ENCODE results near the gene CFAP410. TPM values are rescaled to one million over a fixed set of nuclear protein-coding genes. Genes with fewer than 3 reads are reported as not detected.

CFAP410 gene
- total and polyA plus RNA-seq, 2 of the 4 experiments (the other 2 are of a cell fraction) = 3.8 to 10.3 TPM

GRCh38 chr21:44333509-44334328 lies 5.5 kb downstream of the CFAP410 start:
- no peak overlapping the region for H3K18ac ChIP-seq (ENCODE audit: low read depth, low read length)
- CTCF ChIA-PET = no interaction called here
- H2BK20ac ChIP-seq (ENCODE audit: low read depth, low read length) = no peak overlapping the region
- no peak for TF ChIP-seq RFX5 (IDR thresholded peaks at IDR 0.05; ENCODE audit: low read depth, low read length)
- no peak for TF ChIP-seq MXI1 (IDR thresholded peaks at IDR 0.05; ENCODE audit: borderline replicate concordance, low read depth, low read length)
- TF ChIP-seq POLR2A (IDR thresholded peaks at IDR 0.05; ENCODE audit: low read depth, low read length) = no peak; the same call in 1 of the 2 replicates
- no peak for TF ChIP-seq SMC3 (IDR thresholded peaks at IDR 0.05; ENCODE audit: low read depth, low read length)
- TF ChIP-seq, protein P1, sequence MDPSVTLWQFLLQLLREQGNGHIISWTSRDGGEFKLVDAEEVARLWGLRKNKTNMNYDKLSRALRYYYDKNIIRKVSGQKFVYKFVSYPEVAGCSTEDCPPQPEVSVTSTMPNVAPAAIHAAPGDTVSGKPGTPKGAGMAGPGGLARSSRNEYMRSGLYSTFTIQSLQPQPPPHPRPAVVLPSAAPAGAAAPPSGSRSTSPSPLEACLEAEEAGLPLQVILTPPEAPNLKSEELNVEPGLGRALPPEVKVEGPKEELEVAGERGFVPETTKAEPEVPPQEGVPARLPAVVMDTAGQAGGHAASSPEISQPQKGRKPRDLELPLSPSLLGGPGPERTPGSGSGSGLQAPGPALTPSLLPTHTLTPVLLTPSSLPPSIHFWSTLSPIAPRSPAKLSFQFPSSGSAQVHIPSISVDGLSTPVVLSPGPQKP (IDR thresholded peaks at IDR 0.05; ENCODE audit: borderline replicate concordance, low read depth, low read length) = no peak
- no peak for TF ChIP-seq MAFK (IDR thresholded peaks at IDR 0.05; ENCODE audit: low read depth, low read length)
- TF ChIP-seq CEBPB (IDR thresholded peaks at IDR 0.05; ENCODE audit: low read depth, low read length) = no peak
- TF ChIP-seq BHLHE40 (IDR thresholded peaks at IDR 0.05; ENCODE audit: low read depth, low read length) = no peak
- no peak for TF ChIP-seq MAZ (IDR thresholded peaks at IDR 0.05; ENCODE audit: borderline replicate concordance, low read depth, low read length)
- TF ChIP-seq RCOR1 (IDR thresholded peaks at IDR 0.05; ENCODE audit: insufficient replicate concordance, low read length) = no peak
- TF ChIP-seq RAD21 (IDR thresholded peaks at IDR 0.05; ENCODE audit: low read length) = no peak
- TF ChIP-seq, protein P2, sequence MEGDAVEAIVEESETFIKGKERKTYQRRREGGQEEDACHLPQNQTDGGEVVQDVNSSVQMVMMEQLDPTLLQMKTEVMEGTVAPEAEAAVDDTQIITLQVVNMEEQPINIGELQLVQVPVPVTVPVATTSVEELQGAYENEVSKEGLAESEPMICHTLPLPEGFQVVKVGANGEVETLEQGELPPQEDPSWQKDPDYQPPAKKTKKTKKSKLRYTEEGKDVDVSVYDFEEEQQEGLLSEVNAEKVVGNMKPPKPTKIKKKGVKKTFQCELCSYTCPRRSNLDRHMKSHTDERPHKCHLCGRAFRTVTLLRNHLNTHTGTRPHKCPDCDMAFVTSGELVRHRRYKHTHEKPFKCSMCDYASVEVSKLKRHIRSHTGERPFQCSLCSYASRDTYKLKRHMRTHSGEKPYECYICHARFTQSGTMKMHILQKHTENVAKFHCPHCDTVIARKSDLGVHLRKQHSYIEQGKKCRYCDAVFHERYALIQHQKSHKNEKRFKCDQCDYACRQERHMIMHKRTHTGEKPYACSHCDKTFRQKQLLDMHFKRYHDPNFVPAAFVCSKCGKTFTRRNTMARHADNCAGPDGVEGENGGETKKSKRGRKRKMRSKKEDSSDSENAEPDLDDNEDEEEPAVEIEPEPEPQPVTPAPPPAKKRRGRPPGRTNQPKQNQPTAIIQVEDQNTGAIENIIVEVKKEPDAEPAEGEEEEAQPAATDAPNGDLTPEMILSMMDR (conservative IDR thresholded peaks at IDR 0.05; ENCODE audit: low read depth, low read length) = no peak
- TF ChIP-seq CHD1 (IDR thresholded peaks at IDR 0.05; ENCODE audit: low read depth, low read length) = no peak
- no peak for TF ChIP-seq FOS (IDR thresholded peaks at IDR 0.05; ENCODE audit: low read depth, low read length)
- no peak for TF ChIP-seq NFE2L2 (IDR thresholded peaks at IDR 0.05; ENCODE audit: low read depth, low read length)
- H2AFZ ChIP-seq (replicated peaks; ENCODE audit: low read length, poor library complexity) = no peak overlapping the region
- H3K4me1 ChIP-seq (ENCODE audit: control insufficient read depth, insufficient read depth, low read length) = peaks cover 4% of the 10 kb centered on the region
- DNase-seq (no peak), ATAC-seq (ENCODE audit: low read depth) (no peak)
- no TSS peak for BruUV-seq (replicated peaks)
- H2AK5ac ChIP-seq (ENCODE audit: low read depth, low read length) = no peak overlapping the region
- H2AK9ac ChIP-seq (replicated peaks; ENCODE audit: low read depth, low read length, poor library complexity) = peak overlapping the region; percentile 50
- peaks cover 12% of the 10 kb centered on the region for H4K20me1 ChIP-seq (ENCODE audit: insufficient read depth, low read length)
- in situ Hi-C loops (cut with MboI; ENCODE audit: low sequenced_read_pairs) = no loop called here
- no peak overlapping the region for H3K4me3 ChIP-seq (ENCODE audit: insufficient read depth, low read depth, low read length)
- no peak overlapping the region for H2BK15ac ChIP-seq (ENCODE audit: low read depth, low read length)
- no peak overlapping the region for H3K14ac ChIP-seq (replicated peaks; ENCODE audit: low read depth, low read length)
- H4K91ac ChIP-seq (ENCODE audit: insufficient read depth, low read depth, low read length) = no peak overlapping the region
- no peak overlapping the region for H4K5ac ChIP-seq (ENCODE audit: low read depth, low read length)
- no peaks in the 10 kb centered on the region for H3K27me3 ChIP-seq (ENCODE audit: control insufficient read depth, insufficient read depth, low read length)
- WGBS, 2 experiments (ENCODE audit: extremely low coverage in 2 of 2, insufficient read length in 1 of 2) = 66% methylated on average over 40 of the region's 45 CpGs; no CpG with 5 or more reads in 1 of the 2 experiments
- no peak overlapping the region for H3K4ac ChIP-seq (ENCODE audit: low read depth, low read length)
- H4K8ac ChIP-seq (ENCODE audit: low read depth in 2 of 2, low read length in 2 of 2) = no peak overlapping the region
- no peak overlapping the region for H3K23ac ChIP-seq (ENCODE audit: low read depth, low read length)
- POLR2A ChIA-PET (ENCODE audit: unreplicated experiment) = no interaction called here
- peaks cover 10% of the 10 kb centered on the region; the same call in 1 of the 2 replicates for H3K36me3 ChIP-seq (ENCODE audit: control insufficient read depth, insufficient read depth, low read length)
- no peak overlapping the region for H3K4me2 ChIP-seq (ENCODE audit: low read depth, low read length)
- H3K27ac ChIP-seq (ENCODE audit: insufficient read depth, low read length) = no peak overlapping the region
- H3K9me1 ChIP-seq (ENCODE audit: insufficient read depth, low read length) = peaks cover 4% of the 10 kb centered on the region; the same call in 1 of the 2 replicates
- H2BK120ac ChIP-seq (ENCODE audit: low read depth, low read length) = no peak overlapping the region
- peaks cover 0 to 8% of the 10 kb centered on the region in 2 experiments; a peak in 1 of 4 replicates for H3K79me1 ChIP-seq (ENCODE audit: low read depth in 1 of 2, low read length in 2 of 2)
- H2BK5ac ChIP-seq (ENCODE audit: low read depth, low read length, poor library complexity, severe bottlenecking) = no peak overlapping the region
- dilution Hi-C loops (cut with HindIII; ENCODE audit: low sequenced_read_pairs, unreplicated experiment) = no loop called here
- intact Hi-C loops (cut with micrococcal nuclease) = loop anchor here (10.0 kb wide), 1 partner anchor 151 kb away; no protein-coding TSS in a partner anchor
- H3K56ac ChIP-seq (ENCODE audit: extremely low read depth, insufficient read depth, low read length) = no peak overlapping the region
- H3K9ac ChIP-seq (ENCODE audit: low read depth, low read length) = no peak overlapping the region
- no peaks in the 10 kb centered on the region for H3K9me3 ChIP-seq (ENCODE audit: control insufficient read depth, insufficient read depth, low read length)
